A549 (cell line): Measurements from ENCODE around the gene SMIM35.

Experiments used
- CTCF ChIP-seq: fragments of >200 bp; sonication (Bioruptor Twin); formaldehyde crosslinking; IDR thresholded peaks from 3 replicates; pipeline ENCODE4 v1.5.1; 2016
- MYC ChIP-seq: IDR thresholded peaks from 2 replicates; pipeline ENCODE4 v1.6.1; 2012; ENCODE audit warnings: mild to moderate bottlenecking, inconsistent platforms, low read length, improper control_type of control experiment, borderline replicate concordance

- TF ChIP-seq CTCF (no peak), MYC (no peak)
Observed at GRCh38 chr11:118135796-118136165, 49.0 kb upstream of the SMIM35 start.
